ENCODE results near the gene IL1RAPL2. TPM values are rescaled to one million over a fixed set of nuclear protein-coding genes. Genes with fewer than 3 reads are reported as not detected.

IL1RAPL2 gene
- polyA plus RNA-seq, 3 donors, result not detected

GRCh38 chrX:105063743-105064142 is 497.7 kb downstream of the IL1RAPL2 start:
- no peak overlapping the region for H3K4me2 ChIP-seq (replicated peaks; ENCODE audit: extremely low read depth, low read length, poor library complexity, severe bottlenecking)
- no peaks in the 10 kb centered on the region for H3K27me3 ChIP-seq (ENCODE audit: control insufficient read depth in 2 of 2, insufficient read depth in 2 of 2, low read length in 2 of 2)
- H3K9me3 ChIP-seq (replicated peaks in 1 of 2; ENCODE audit: control insufficient read depth in 1 of 2, insufficient read depth in 1 of 2, low read length in 2 of 2), result no peaks in the 10 kb centered on the region
- H3K4me1 ChIP-seq (ENCODE audit: control insufficient read depth in 1 of 2, insufficient read depth in 2 of 2, low read length in 2 of 2), result no peaks in the 10 kb centered on the region
- H3K79me2 ChIP-seq (ENCODE audit: insufficient read depth, low read length), result no peaks in the 10 kb centered on the region
- Mint-ChIP-seq H3K27me3 (ENCODE audit: low read depth in 3 of 3) (peaks cover 0 to 3% (median 0%) of the 10 kb centered on the region in 3 donors), H3K27ac (no peak overlapping the region), H3K36me3 (no peaks in the 10 kb centered on the region), H3K4me3 (no peak overlapping the region), H3K9me3 (peaks cover 0 to 7% (median 0%) of the 10 kb centered on the region in 7 donors), H3K4me1 (no peaks in the 10 kb centered on the region)
- H2AFZ ChIP-seq (ENCODE audit: insufficient read depth, low read depth, low read length, poor library complexity, severe bottlenecking), result no peak overlapping the region
- intact Hi-C loops (cut with micrococcal nuclease), result no loop called here
- no peak overlapping the region for H3K4me3 ChIP-seq (replicated peaks in 1 of 3; ENCODE audit: low read depth in 2 of 3, low read length in 3 of 3)
- no peak for DNase-seq
- no peaks in the 10 kb centered on the region for H3K36me3 ChIP-seq (replicated peaks in 1 of 2; ENCODE audit: control insufficient read depth in 1 of 2, insufficient read depth in 2 of 2, low read length in 2 of 2)
- no peak overlapping the region for H3K9ac ChIP-seq (ENCODE audit: insufficient read depth, low read length, poor library complexity, severe bottlenecking)
- no peak overlapping the region for H3K27ac ChIP-seq (ENCODE audit: low read depth in 1 of 2, low read length in 2 of 2)
- TF ChIP-seq CTCF (IDR thresholded peaks at IDR 0.05), result no peak
- no peaks in the 10 kb centered on the region for H4K20me1 ChIP-seq (ENCODE audit: insufficient read depth, low read length)

- Mint-ChIP-seq H3K9me3 (peaks cover 0 to 4% (median 0%) of the 10 kb centered on the region in 7 donors), H3K4me1 (no peaks in the 10 kb centered on the region), H3K27me3 (ENCODE audit: low read depth in 3 of 3) (no peaks in the 10 kb centered on the region), H3K27ac (no peak overlapping the region), H3K4me3 (no peak overlapping the region), H3K36me3 (no peaks in the 10 kb centered on the region)
- Histone ChIP-seq H3K4me1 (ENCODE audit: control insufficient read depth in 1 of 2, insufficient read depth in 2 of 2, low read length in 2 of 2) (no peaks in the 10 kb centered on the region), H3K27ac (ENCODE audit: low read depth in 1 of 2, low read length in 2 of 2) (no peak overlapping the region), H4K20me1 (ENCODE audit: insufficient read depth, low read length) (no peaks in the 10 kb centered on the region), H3K27me3 (ENCODE audit: control insufficient read depth in 2 of 2, insufficient read depth in 2 of 2, low read length in 2 of 2) (no peaks in the 10 kb centered on the region), H3K9ac (ENCODE audit: insufficient read depth, low read length, poor library complexity, severe bottlenecking) (no peak overlapping the region), H2AFZ (ENCODE audit: insufficient read depth, low read depth, low read length, poor library complexity, severe bottlenecking) (no peak overlapping the region), H3K9me3 (replicated peaks in 1 of 2; ENCODE audit: control insufficient read depth in 1 of 2, insufficient read depth in 1 of 2, low read length in 2 of 2) (no peaks in the 10 kb centered on the region), H3K79me2 (ENCODE audit: insufficient read depth, low read length) (no peaks in the 10 kb centered on the region), H3K36me3 (replicated peaks in 1 of 2; ENCODE audit: control insufficient read depth in 1 of 2, insufficient read depth in 2 of 2, low read length in 2 of 2) (no peaks in the 10 kb centered on the region), H3K4me2 (replicated peaks; ENCODE audit: extremely low read depth, low read length, poor library complexity, severe bottlenecking) (no peak overlapping the region), H3K4me3 (replicated peaks in 1 of 3; ENCODE audit: low read depth in 2 of 3, low read length in 3 of 3) (no peak overlapping the region)
- intact Hi-C loops (cut with micrococcal nuclease), result no loop called here
- no peak for DNase-seq
- WGBS (ENCODE audit: insufficient coverage), result 100% methylated on average over 1 of the region's 2 CpGs
- no peak for TF ChIP-seq CTCF (IDR thresholded peaks at IDR 0.05)
Observed at GRCh38 chrX:105098201-105098600, 532.2 kb downstream of the IL1RAPL2 start.
